GM12878 (cell line): ENCODE data around the gene KRTAP5-2. TPM values are rescaled to one million over a fixed set of nuclear protein-coding genes. Genes with fewer than 3 reads are reported as not detected.

Experiments
- ATAC-seq: fragments of 200-7000 bp; cut with Tn5 transposase; 3 replicates; pipeline ENCODE4 v1.9.1; 2020; ENCODE audit warnings: mild to moderate bottlenecking, moderate library complexity
- BruUV-seq: library from RNA; stranded (reverse); fragments of 400-500 nt; replicated peaks from 2 replicates; lab custom pipeline; 2021; lab: Mats Ljungman, UMichigan
- CTCF ChIA-PET: fragments of 300-600 bp; sonication (Branson Sonifier 250); formaldehyde crosslinking; extraction: SDS; loops from one replicate; lab custom pipeline; 2021; ENCODE audit warnings: inconsistent platforms; lab: Yijun Ruan, JAX
- POLR2A ChIA-PET: fragments of 350-600 bp; formaldehyde crosslinking; extraction: SDS; loops from one replicate; lab custom pipeline; 2021; ENCODE audit warnings: inconsistent platforms; lab: Charles Lee
- RAD21 ChIA-PET: fragments of 300-600 bp; sonication (Branson Sonifier 250); formaldehyde crosslinking; loops from one replicate; lab custom pipeline; 2023; ENCODE audit warnings: antibody characterized with exemption; ENCODE audit not compliant: unreplicated experiment; lab: Charles Lee
- SMC1A ChIA-PET: fragments of 300-600 bp; sonication (Branson Sonifier 250); formaldehyde crosslinking; loops from one replicate; lab custom pipeline; 2023; ENCODE audit not compliant: unreplicated experiment, uncharacterized antibody; lab: Charles Lee
- DNase-seq: peaks from one replicate; pipeline ENCODE4 v3.0.0-alpha.2; 2011; ENCODE audit warnings: low read depth, low spot score
- FAIRE-seq: peaks from 3 replicates; lab custom pipeline; 2011; peaks lifted over from hg19 to GRCh38; lab: Jason Lieb, UNC
- H2AFZ ChIP-seq: 2 replicates; pipeline ENCODE4 v1.6.0; 2011; ENCODE audit warnings: low read depth, low read length, control low read depth; ENCODE audit not compliant: control insufficient read depth
- H3K27ac ChIP-seq: 2 replicates; pipeline ENCODE4 v1.5.1; 2011; ENCODE audit warnings: control low read depth; ENCODE audit not compliant: control insufficient read depth, insufficient read depth
- H3K27me3 ChIP-seq, 2 experiments: replicated peaks in 1 of 2; 2 replicates each; pipeline versions ENCODE4 v1.6.0 to v1.6.1; 2011; ENCODE audit warnings: low read length in 1 of 2; ENCODE audit not compliant: control insufficient read depth in 2 of 2, insufficient read depth in 2 of 2
- H3K36me3 ChIP-seq, 2 experiments: 2 replicates each; pipeline ENCODE4 v1.5.1; 2011; ENCODE audit warnings: low read length in 1 of 2; ENCODE audit not compliant: control insufficient read depth in 2 of 2, insufficient read depth in 2 of 2
- H3K4me1 ChIP-seq: 2 replicates; pipeline ENCODE4 v1.6.1; 2011; ENCODE audit warnings: mild to moderate bottlenecking, low read length, moderate library complexity, mixed read lengths; ENCODE audit not compliant: control insufficient read depth, insufficient read depth
- H3K4me2 ChIP-seq: 2 replicates; pipeline ENCODE4 v1.6.0; 2011; ENCODE audit warnings: control low read depth; ENCODE audit not compliant: control insufficient read depth, insufficient read depth
- H3K4me3 ChIP-seq: fragments of 200-600 bp; sonication (generic); 2 replicates; pipeline ENCODE4 v1.5.1; 2016
- H3K79me2 ChIP-seq: 2 replicates; pipeline ENCODE4 v1.6.0; 2011; ENCODE audit warnings: low read length; ENCODE audit not compliant: control insufficient read depth, insufficient read depth
- H3K9ac ChIP-seq: 2 replicates; pipeline ENCODE4 v1.8.0; 2011; ENCODE audit warnings: low read length, control low read depth, mixed read lengths; ENCODE audit not compliant: control insufficient read depth, insufficient read depth
- H3K9me3 ChIP-seq: replicated peaks from 3 replicates; pipeline ENCODE4 v1.5.1; 2011; ENCODE audit warnings: mild to moderate bottlenecking, low read length; ENCODE audit not compliant: control insufficient read depth, insufficient read depth
- H4K20me1 ChIP-seq: 2 replicates; pipeline ENCODE4 v1.6.0; 2011; ENCODE audit not compliant: control insufficient read depth, insufficient read depth
- BMI1 ChIP-seq: fragments of 450-650 bp; IDR thresholded peaks from 2 replicates; pipeline ENCODE4 v1.6.1; 2016; ENCODE audit warnings: mild to moderate bottlenecking, moderate library complexity, borderline replicate concordance
- ZNF217 ChIP-seq: fragments of 450-650 bp; IDR thresholded peaks from 2 replicates; pipeline ENCODE4 v1.6.1; 2017; ENCODE audit warnings: antibody characterized with exemption, mild to moderate bottlenecking
- WGBS: methylation state at CpG from one replicate; pipeline ENCODE4 v1.1.6; 2016; ENCODE audit warnings: low lambda C conversion rate; ENCODE audit not compliant: insufficient replicate concordance, insufficient coverage; ENCODE audit errors: missing lambda C conversion rate; 5-methylcytosine and 5-hydroxymethylcytosine counted together
- in situ Hi-C: fragments of 300-500 bp; cut with MboI; formaldehyde crosslinking; loops from 9 replicates; pipeline ENCODE4 v1.14.3; 2018; ENCODE audit warnings: mixed read lengths
- intact Hi-C: fragments of 100-400 bp; cut with micrococcal nuclease; formaldehyde crosslinking; loops from one replicate; pipeline ENCODE4 v1.14.2; 2022; ENCODE audit not compliant: unreplicated experiment
- polyA plus RNA-seq, 11 experiments: library from polyadenylated mRNA; depleted of rRNA in 4 of 11; unstranded in 6 of 11; stranded (reverse) in 5 of 11; fragments of >200 nt; fragmentation: Nextera tagmentation in 4 of 11; fragmentation: Illumina TruSeq in 1 of 11; extraction: Ambion mirVana in 4 of 11; extraction: Trizol in 1 of 11; gene quantifications; 1 replicate in 1 of 11; 2 replicates in 10 of 11; pipeline versions ENCODE4 v1.2.1 to v1.2.3, GENCODE V29; 2011 to 2016; ENCODE audit warnings: inconsistent platforms in 2 of 11, missing spikeins in 2 of 11, low read depth in 1 of 11
- total RNA-seq, 4 experiments: library from RNA; depleted of rRNA in 3 of 4; stranded (reverse); fragments of >200 nt in 3 of 4; fragmentation: Illumina TruSeq in 1 of 4; extraction: Trizol in 1 of 4; gene quantifications; 2 replicates each; pipeline versions ENCODE4 v1.2.1 to v1.2.3, GENCODE V29; 2013 to 2021
- TF ChIP-seq, protein P1 (sequence below): fragments of 450-650 bp; IDR thresholded peaks from 2 replicates; pipeline ENCODE4 v1.6.1; 2018; ENCODE audit warnings: mild to moderate bottlenecking, low read depth, moderate library complexity; ENCODE audit not compliant: partially characterized antibody

KRTAP5-2 gene
- total and polyA plus RNA-seq, 10 of the 15 experiments (the other 5 are each of a cell fraction or from before 2014, with no cell fraction given) = not detected

DNA sequence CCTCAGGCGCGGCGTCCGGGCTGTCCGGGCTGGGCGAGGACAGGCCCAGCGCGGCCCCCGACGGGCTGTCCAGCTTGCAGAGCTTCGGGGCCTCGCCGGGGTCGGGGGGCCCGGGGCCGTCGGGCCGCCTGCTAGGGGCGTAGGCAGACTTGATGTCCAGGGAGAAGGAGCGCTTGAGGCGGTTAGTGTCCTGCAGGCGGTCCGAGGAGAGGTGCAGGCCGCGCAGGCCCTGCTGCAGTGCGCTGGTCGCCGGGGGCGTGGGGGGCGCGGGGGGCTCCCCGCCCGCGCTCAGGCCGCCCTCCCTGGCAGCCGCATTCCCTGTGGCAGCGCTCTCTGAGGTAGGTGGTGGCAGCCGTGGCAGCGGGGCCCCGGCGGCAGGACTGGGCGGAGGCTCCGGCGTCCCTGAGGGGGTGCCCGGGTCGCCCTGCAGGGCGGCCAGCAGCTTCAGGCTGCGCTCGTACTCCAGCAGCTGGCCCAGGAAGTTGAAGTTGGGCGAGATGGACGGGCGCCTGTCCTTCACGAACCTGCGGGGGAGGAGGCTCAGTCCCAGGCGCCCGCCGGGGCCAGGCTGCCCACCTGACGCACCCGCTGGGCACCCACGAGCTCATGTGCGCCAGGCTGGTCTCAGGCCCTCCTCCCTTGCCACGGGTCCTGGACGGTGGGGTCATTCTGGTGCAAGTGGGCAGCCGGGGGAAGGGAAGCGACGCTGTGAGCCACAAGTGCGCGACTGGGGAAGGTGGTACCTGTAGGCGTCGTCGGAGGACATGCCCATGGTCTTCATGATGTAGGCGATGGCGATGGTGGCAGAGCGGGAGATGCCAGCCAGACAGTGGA is 40.8 kb downstream of the KRTAP5-2 start:
- no peak overlapping the region for H3K4me2 ChIP-seq
- TF ChIP-seq, protein P1, sequence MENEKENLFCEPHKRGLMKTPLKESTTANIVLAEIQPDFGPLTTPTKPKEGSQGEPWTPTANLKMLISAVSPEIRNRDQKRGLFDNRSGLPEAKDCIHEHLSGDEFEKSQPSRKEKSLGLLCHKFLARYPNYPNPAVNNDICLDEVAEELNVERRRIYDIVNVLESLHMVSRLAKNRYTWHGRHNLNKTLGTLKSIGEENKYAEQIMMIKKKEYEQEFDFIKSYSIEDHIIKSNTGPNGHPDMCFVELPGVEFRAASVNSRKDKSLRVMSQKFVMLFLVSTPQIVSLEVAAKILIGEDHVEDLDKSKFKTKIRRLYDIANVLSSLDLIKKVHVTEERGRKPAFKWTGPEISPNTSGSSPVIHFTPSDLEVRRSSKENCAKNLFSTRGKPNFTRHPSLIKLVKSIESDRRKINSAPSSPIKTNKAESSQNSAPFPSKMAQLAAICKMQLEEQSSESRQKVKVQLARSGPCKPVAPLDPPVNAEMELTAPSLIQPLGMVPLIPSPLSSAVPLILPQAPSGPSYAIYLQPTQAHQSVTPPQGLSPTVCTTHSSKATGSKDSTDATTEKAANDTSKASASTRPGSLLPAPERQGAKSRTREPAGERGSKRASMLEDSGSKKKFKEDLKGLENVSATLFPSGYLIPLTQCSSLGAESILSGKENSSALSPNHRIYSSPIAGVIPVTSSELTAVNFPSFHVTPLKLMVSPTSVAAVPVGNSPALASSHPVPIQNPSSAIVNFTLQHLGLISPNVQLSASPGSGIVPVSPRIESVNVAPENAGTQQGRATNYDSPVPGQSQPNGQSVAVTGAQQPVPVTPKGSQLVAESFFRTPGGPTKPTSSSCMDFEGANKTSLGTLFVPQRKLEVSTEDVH = no peak
- no peak for TF ChIP-seq BMI1
- no peak for TF ChIP-seq ZNF217
- no TSS peak for BruUV-seq

More for the DNA sequence above, 40.8 kb downstream of the KRTAP5-2 start:
- DNase-seq = no peak
- SMC1A ChIA-PET = no interaction called here
- 74% methylated on average over 23 of the region's 74 CpGs for WGBS
- POLR2A ChIA-PET = no interaction called here
- Histone ChIP-seq H3K9ac (no peak overlapping the region), H3K27me3 (no peaks in the 10 kb centered on the region), H3K4me1 (no peaks in the 10 kb centered on the region), H3K27ac (no peak overlapping the region), H3K79me2 (no peaks in the 10 kb centered on the region), H3K4me3 (no peak overlapping the region), H3K36me3 (no peaks in the 10 kb centered on the region), H3K9me3 (no peaks in the 10 kb centered on the region), H4K20me1 (no peaks in the 10 kb centered on the region), H2AFZ (no peak overlapping the region)
- CTCF ChIA-PET = no interaction called here
- RAD21 ChIA-PET = no interaction called here
- ATAC-seq = no peak
- FAIRE-seq = no peak
- intact Hi-C loops (no loop called here), in situ Hi-C loops (no loop called here)
